PC-3 (cell line): ENCODE results near the gene PPY. TPM values are rescaled to one million over a fixed set of nuclear protein-coding genes. Genes with fewer than 3 reads are reported as not detected.

Source experiments
- ATAC-seq: fragments of 200-7000 bp; cut with Tn5 transposase; 2 replicates; pipeline ENCODE4 v1.9.1; 2020; ENCODE audit warnings: mild to moderate bottlenecking, moderate library complexity
- BruUV-seq: library from RNA; stranded (reverse); fragments of 400-500 nt; replicated peaks from 2 replicates; lab custom pipeline; 2021; lab: Mats Ljungman, UMichigan
- CTCF ChIA-PET: fragments of 300-600 bp; sonication (Branson Sonifier 250); formaldehyde crosslinking; loops from one replicate; lab custom pipeline; 2022; ENCODE audit warnings: antibody characterized with exemption; lab: Charles Lee
- POLR2A ChIA-PET: fragments of 300-600 bp; sonication (Branson Sonifier 250); formaldehyde crosslinking; loops from one replicate; lab custom pipeline; 2022; ENCODE audit warnings: antibody characterized with exemption; ENCODE audit not compliant: unreplicated experiment; lab: Charles Lee
- DNase-seq: peaks from one replicate; pipeline ENCODE4 v3.0.0-alpha.2; 2015
- H2AFZ ChIP-seq: fragments of 300-600 bp; sonication (generic); 2 replicates; pipeline ENCODE4 v1.6.0; 2016; ENCODE audit warnings: antibody characterized with exemption, low read length
- H3F3A ChIP-seq: fragments of 300-600 bp; sonication (generic); one replicate; pipeline ENCODE4 v1.6.0; 2017; ENCODE audit warnings: antibody characterized with exemption, low read length, control low read depth, mild to moderate bottlenecking; ENCODE audit not compliant: unreplicated experiment
- H3K27ac ChIP-seq: fragments of 300-600 bp; sonication (generic); 2 replicates; pipeline ENCODE4 v1.5.1; 2016; ENCODE audit warnings: mild to moderate bottlenecking, low read length
- H3K27me3 ChIP-seq: fragments of 300-600 bp; sonication (generic); 2 replicates; pipeline ENCODE4 v1.6.1; 2016; ENCODE audit warnings: low read length, mixed read lengths
- H3K36me3 ChIP-seq: fragments of 300-600 bp; sonication (generic); 2 replicates; pipeline ENCODE4 v1.6.1; 2016; ENCODE audit warnings: low read depth, mixed run types, low read length, mixed read lengths
- H3K4me1 ChIP-seq: fragments of 300-600 bp; sonication (generic); 2 replicates; pipeline ENCODE4 v1.5.1; 2016; ENCODE audit warnings: low read length; ENCODE audit not compliant: insufficient read depth
- H3K4me2 ChIP-seq: fragments of 300-600 bp; sonication (generic); 2 replicates; pipeline ENCODE4 v1.6.0; 2016; ENCODE audit warnings: low read length
- H3K4me3 ChIP-seq: fragments of 300-600 bp; sonication (generic); 2 replicates; pipeline ENCODE4 v1.5.1; 2016; ENCODE audit warnings: mild to moderate bottlenecking, low read length, mixed read lengths
- H3K79me2 ChIP-seq: fragments of 300-600 bp; sonication (generic); 2 replicates; pipeline ENCODE4 v1.6.1; 2017; ENCODE audit warnings: low read length, mixed read lengths
- H3K9ac ChIP-seq: fragments of 300-600 bp; sonication (generic); 2 replicates; pipeline ENCODE4 v1.6.0; 2016; ENCODE audit warnings: mild to moderate bottlenecking, low read length
- H3K9me2 ChIP-seq: fragments of 300-600 bp; sonication (generic); replicated peaks from 2 replicates; pipeline ENCODE4 v1.6.1; 2016; ENCODE audit warnings: mixed run types, low read length, mixed read lengths
- H3K9me3 ChIP-seq: fragments of 300-600 bp; sonication (generic); 2 replicates; pipeline ENCODE4 v1.6.1; 2016; ENCODE audit warnings: low read length, mixed read lengths
- H4K20me1 ChIP-seq: fragments of 300-600 bp; sonication (generic); 2 replicates; pipeline ENCODE4 v1.6.1; 2016; ENCODE audit warnings: low read length, mixed read lengths
- CTCF ChIP-seq: fragments of 300-600 bp; sonication (generic); conservative IDR thresholded peaks from 2 replicates; pipeline ENCODE4 v1.5.1; 2017; ENCODE audit warnings: antibody characterized with exemption, low read depth, mild to moderate bottlenecking, low read length
- EZH2 ChIP-seq: fragments of 300-600 bp; sonication (generic); IDR thresholded peaks from one replicate; pipeline ENCODE4 v1.6.1; 2017; ENCODE audit warnings: antibody characterized with exemption, mild to moderate bottlenecking, low read length; ENCODE audit not compliant: unreplicated experiment
- EZH2phosphoT487 ChIP-seq: fragments of 300-600 bp; sonication (generic); IDR thresholded peaks from 2 replicates; pipeline ENCODE4 v1.6.1; 2018; ENCODE audit warnings: mild to moderate bottlenecking, antibody characterized with exemption, low read length, borderline replicate concordance
- intact Hi-C: fragments of 100-400 bp; cut with micrococcal nuclease; formaldehyde crosslinking; loops from 2 replicates; pipeline ENCODE4 v1.9.0; 2023
- total RNA-seq: library from RNA; depleted of rRNA; stranded (reverse); fragments of >200 nt; gene quantifications from 2 replicates; pipeline ENCODE4 v1.2.3, GENCODE V29; 2014

PPY gene
- total RNA-seq, 1 experiment from 2014 or later, result not detected

- Histone ChIP-seq H2AFZ (no peak overlapping the region), H3K4me2 (no peak overlapping the region), H3K27ac (no peak overlapping the region), H3K4me3 (no peak overlapping the region), H4K20me1 (no peaks in the 10 kb centered on the region), H3K4me1 (no peaks in the 10 kb centered on the region), H3K79me2 (no peaks in the 10 kb centered on the region), H3K9me2 (no peaks in the 10 kb centered on the region), H3F3A (no peaks in the 10 kb centered on the region), H3K36me3 (no peaks in the 10 kb centered on the region), H3K9ac (no peak overlapping the region), H3K9me3 (no peaks in the 10 kb centered on the region), H3K27me3 (peaks cover 37% of the 10 kb centered on the region)
- no peak for DNase-seq
- CTCF ChIA-PET, result no interaction called here
- ATAC-seq, result no peak
- intact Hi-C loops, result no loop called here
- TF ChIP-seq CTCF (no peak), EZH2 (no peak), EZH2phosphoT487 (no peak)
- POLR2A ChIA-PET, result no interaction called here
- no TSS peak for BruUV-seq
Observed at GRCh38 chr17:43976963-43977837, 34.9 kb upstream of the PPY start.

DNA sequence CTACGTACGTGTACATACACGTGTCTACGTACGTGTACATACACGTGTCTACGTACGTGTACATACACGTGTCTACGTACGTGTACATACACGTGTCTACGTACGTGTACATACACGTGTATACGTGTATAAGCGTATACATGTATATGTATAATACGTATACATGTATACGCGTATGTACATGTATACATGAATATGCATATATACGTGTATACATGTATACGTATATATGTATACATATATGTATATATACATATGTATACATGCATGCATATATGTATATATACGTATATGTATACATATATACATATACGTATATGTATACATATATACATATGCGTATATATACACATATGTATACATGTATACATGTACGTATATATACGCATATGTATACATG, 33.6 kb upstream of the PPY start:
- CTCF ChIA-PET, result no interaction called here

DNA sequence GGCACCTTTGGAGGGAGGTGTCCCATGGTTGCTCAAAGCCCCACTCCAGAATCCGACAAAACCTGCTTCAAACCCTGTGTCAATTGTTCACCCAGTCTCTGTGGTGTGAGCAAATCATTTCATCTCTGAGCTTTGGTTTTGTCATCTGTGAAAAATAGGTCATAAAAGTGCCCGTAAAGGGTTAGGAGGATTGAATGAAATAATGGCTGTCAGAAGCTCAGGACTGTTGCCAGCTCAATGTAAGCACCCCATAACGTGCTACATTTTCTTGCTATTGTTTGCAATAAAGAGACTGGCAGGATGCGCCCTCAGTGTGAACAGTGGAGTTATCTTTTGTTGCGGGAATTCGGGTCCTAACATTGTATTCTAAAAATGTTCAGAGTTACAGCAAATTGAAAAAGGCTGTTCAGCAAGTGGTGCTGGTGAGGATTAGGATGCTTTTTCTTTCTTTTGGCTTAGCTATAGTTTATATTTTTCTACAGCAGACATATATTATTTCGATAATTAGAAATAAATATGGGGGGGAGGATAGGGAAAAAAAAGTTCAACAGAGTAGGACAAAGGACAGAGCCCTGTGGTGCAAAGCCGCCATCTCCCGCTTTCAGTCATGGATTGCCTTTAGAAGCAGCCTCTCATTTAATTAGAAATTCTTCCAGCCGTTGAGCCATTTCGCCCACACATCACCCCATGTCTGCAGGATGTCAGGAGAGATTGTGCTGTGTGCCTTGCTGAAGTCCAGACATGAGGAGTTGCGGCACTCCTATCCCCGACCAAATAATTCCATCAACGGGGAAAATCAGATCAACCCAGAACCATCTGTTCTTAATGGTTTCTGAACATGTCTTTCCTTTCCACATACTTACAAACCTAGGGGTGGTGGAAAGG, 32.3 kb upstream of the PPY start:
- no peak for ATAC-seq
- BruUV-seq, result no TSS peak

More for the DNA sequence above, 33.6 kb upstream of the PPY start:
- no peak overlapping the region for H2AFZ ChIP-seq
- intact Hi-C loops, result no loop called here
- no peak overlapping the region for H3K4me2 ChIP-seq
- H3K36me3 ChIP-seq, result no peaks in the 10 kb centered on the region
- no TSS peak for BruUV-seq
- no peaks in the 10 kb centered on the region for H3K79me2 ChIP-seq
- no peak overlapping the region for H3K4me3 ChIP-seq
- peaks cover 30% of the 10 kb centered on the region for H3K27me3 ChIP-seq
- no peaks in the 10 kb centered on the region for H3F3A ChIP-seq
- POLR2A ChIA-PET, result no interaction called here
- no peaks in the 10 kb centered on the region for H3K9me3 ChIP-seq
- ATAC-seq (no peak), DNase-seq (no peak)
- H3K9me2 ChIP-seq, result no peaks in the 10 kb centered on the region
- H4K20me1 ChIP-seq, result no peaks in the 10 kb centered on the region
- TF ChIP-seq EZH2phosphoT487 (no peak), EZH2 (no peak)
- no peak overlapping the region for H3K27ac ChIP-seq
- H3K4me1 ChIP-seq, result no peaks in the 10 kb centered on the region
- H3K9ac ChIP-seq, result no peak overlapping the region

More for the DNA sequence above, 32.3 kb upstream of the PPY start:
- no peak for DNase-seq
- H3F3A ChIP-seq, result no peaks in the 10 kb centered on the region
- H3K9ac ChIP-seq, result no peak overlapping the region
- TF ChIP-seq EZH2 (no peak), EZH2phosphoT487 (no peak), CTCF (no peak)
- ChIA-PET POLR2A (no interaction called here), CTCF (interaction anchor here (1.0 kb wide), 1 partner anchor 17 kb away, joined by 4 read pairs; no protein-coding TSS in a partner anchor)
- intact Hi-C loops, result no loop called here
- no peaks in the 10 kb centered on the region for H3K9me3 ChIP-seq
- no peaks in the 10 kb centered on the region for H3K79me2 ChIP-seq
- no peak overlapping the region for H3K27ac ChIP-seq
- no peak overlapping the region for H3K4me3 ChIP-seq
- peak overlapping the region; percentile 47; the same call in 1 of the 2 replicates for H2AFZ ChIP-seq
- no peaks in the 10 kb centered on the region for H3K4me1 ChIP-seq
- peaks cover 30% of the 10 kb centered on the region for H3K27me3 ChIP-seq
- H3K9me2 ChIP-seq, result no peaks in the 10 kb centered on the region
- H3K36me3 ChIP-seq, result no peaks in the 10 kb centered on the region
- H3K4me2 ChIP-seq, result no peak overlapping the region
- H4K20me1 ChIP-seq, result no peaks in the 10 kb centered on the region
